HL-60 (cell line): Measurements from ENCODE around the gene GMEB2.

Source experiments
- DNase-seq, 2 experiments: peaks; one replicate each; pipeline ENCODE4 v3.0.0-alpha.2; 2010 to 2020; ENCODE audit warnings: low read depth in 1 of 2, low spot score in 1 of 2
- H3K27ac ChIP-seq: fragments of 250-450 bp; sonication (Bioruptor Pico); replicated peaks from 2 replicates; pipeline ENCODE4 v1.5.1; 2020; ENCODE audit warnings: mild to moderate bottlenecking, moderate library complexity
- H3K27me3 ChIP-seq: fragments of 250-450 bp; sonication (Bioruptor Pico); 2 replicates; pipeline ENCODE4 v1.5.1; 2021; ENCODE audit warnings: mild to moderate bottlenecking, moderate library complexity; ENCODE audit not compliant: insufficient read depth, poor library complexity, severe bottlenecking
- H3K4me3 ChIP-seq: replicated peaks from 2 replicates; pipeline ENCODE4 v1.5.1; 2011; ENCODE audit warnings: mild to moderate bottlenecking, control low read depth, low read length; ENCODE audit not compliant: insufficient read depth
- CTCF ChIP-seq: IDR thresholded peaks from one replicate; pipeline ENCODE4 v1.5.1; 2011; ENCODE audit warnings: low read length, control low read depth, inconsistent platforms; ENCODE audit not compliant: insufficient read depth
- GABPA ChIP-seq: IDR thresholded peaks from 2 replicates; pipeline ENCODE4 v1.6.1; 2012; ENCODE audit warnings: low read depth
- POLR2AphosphoS5 ChIP-seq: IDR thresholded peaks from 2 replicates; pipeline ENCODE4 v1.6.1; 2012; ENCODE audit warnings: low read depth
- REST ChIP-seq: IDR thresholded peaks from 2 replicates; pipeline ENCODE4 v1.6.1; 2012; ENCODE audit warnings: low read depth; ENCODE audit not compliant: insufficient replicate concordance
- SPI1 ChIP-seq: IDR thresholded peaks from 2 replicates; pipeline ENCODE4 v1.6.1; 2012; ENCODE audit warnings: low read depth, mild to moderate bottlenecking, borderline replicate concordance

Gene GMEB2

GRCh38 chr20:63627129-63627750 is 339 bp upstream of the GMEB2 start:
- Histone ChIP-seq H3K27me3 (no peaks in the 10 kb centered on the region), H3K27ac (peak overlapping the region; percentile 97), H3K4me3 (peak overlapping the region; percentile 78)
- TF ChIP-seq SPI1 (no peak), POLR2AphosphoS5 (peak; percentile 90), REST (peak; percentile 54)
- DNase-seq = peak; percentile 87 to 94

GRCh38 chr20:63625771-63626423 is 1.0 kb downstream of the GMEB2 start:
- DNase-seq = no peak
- H3K4me3 ChIP-seq = peak overlapping the region; percentile 63
- no peaks in the 10 kb centered on the region for H3K27me3 ChIP-seq
- peak overlapping the region; percentile 84 for H3K27ac ChIP-seq
- TF ChIP-seq REST (no peak), CTCF (no peak), POLR2AphosphoS5 (no peak), GABPA (no peak), SPI1 (no peak)

GRCh38 chr20:63624486-63624885 is 2.4 kb downstream of the GMEB2 start:
- Histone ChIP-seq H3K4me3 (no peak overlapping the region), H3K27ac (no peak overlapping the region), H3K27me3 (no peaks in the 10 kb centered on the region)
- no peak for DNase-seq
- TF ChIP-seq REST = no peak
- TF ChIP-seq GABPA = no peak
- TF ChIP-seq POLR2AphosphoS5 = no peak
- TF ChIP-seq CTCF = no peak
- no peak for TF ChIP-seq SPI1
